Ishikawa (cell line): ENCODE results near the gene GRID2.

Experiments used
- CREB1 ChIP-seq: IDR thresholded peaks from 2 replicates; pipeline ENCODE4 v1.6.1; 2012; ENCODE audit warnings: low read depth
- NFIC ChIP-seq: IDR thresholded peaks from 2 replicates; pipeline ENCODE4 v1.6.1; 2012

GRCh38 chr4:92654084-92654483 is 350.3 kb downstream of the GRID2 start:
- TF ChIP-seq NFIC: no peak
- no peak for TF ChIP-seq CREB1
